ENCODE data around the gene ATP13A2. TPM values are rescaled to one million over a fixed set of nuclear protein-coding genes. Genes with fewer than 3 reads are reported as not detected.
A peak's percentile ranks its signal among the peaks of the same experiment; 100 is the strongest.

Gene ATP13A2
- polyA plus RNA-seq, 1 of the 3 experiments (the other 2 are of a cell fraction): 29.3 TPM

DNA sequence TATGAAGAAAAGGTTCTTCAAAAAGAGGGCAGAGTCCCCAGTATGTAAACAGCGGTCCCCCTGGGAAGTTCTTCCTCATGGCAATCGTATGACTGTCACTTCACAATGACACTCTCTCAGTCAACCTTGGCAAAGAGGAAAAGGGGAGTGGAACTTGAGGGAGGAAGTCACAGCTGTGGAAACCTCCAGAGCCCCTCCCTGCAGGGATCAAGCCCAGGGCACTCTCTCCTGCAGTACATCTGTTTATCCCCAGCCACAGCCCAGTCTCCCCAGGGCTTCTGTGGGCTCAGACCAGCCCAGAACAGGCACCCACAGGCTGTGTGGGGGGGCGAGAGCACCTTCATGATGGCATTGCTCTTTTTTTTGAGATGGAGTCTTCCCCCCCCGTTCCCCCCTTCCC is 2.0 kb downstream of the ATP13A2 start:
- no peak overlapping the region for H3K4me2 ChIP-seq
- POLR2A ChIA-PET: interaction anchor here (0.6 to 2.3 kb wide), 2 partner anchors 31 to 40 kb away, joined by 3 to 11 read pairs; no protein-coding TSS in a partner anchor

DNA sequence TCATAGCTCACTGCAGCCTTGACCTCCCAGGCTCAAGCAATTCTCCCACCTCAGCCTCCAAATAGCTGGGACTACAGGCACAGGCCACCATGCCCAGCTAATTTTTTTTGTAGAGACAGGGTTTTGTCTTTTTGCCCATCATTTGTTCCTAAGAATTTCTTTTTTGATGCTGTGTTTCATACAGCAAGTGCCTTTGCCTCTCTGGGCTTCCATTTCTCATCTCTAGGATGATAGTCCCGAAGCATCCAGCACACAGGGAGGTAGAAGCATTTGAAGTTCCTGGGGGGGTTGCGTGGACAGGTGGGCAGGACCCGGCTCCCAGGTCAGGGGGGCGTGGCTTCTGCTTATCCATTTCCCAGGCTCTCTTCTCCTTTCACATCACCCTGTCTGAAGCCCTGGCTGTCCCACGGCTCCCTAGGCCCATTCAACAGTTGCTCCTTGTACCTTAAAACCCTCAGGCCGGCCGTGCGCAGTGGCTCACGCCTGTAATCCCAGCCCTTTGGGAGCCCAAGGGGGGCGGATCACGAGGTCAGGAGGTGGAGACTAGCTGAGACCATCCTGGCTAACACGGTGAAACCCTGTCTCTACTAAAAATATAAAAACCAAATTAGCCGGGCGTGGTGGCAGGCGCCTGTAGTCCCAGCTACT is 3.4 kb downstream of the ATP13A2 start:
- Histone ChIP-seq H3K27me3 (ENCODE audit: insufficient read depth) (no peaks in the 10 kb centered on the region), H4K20me1 (ENCODE audit: insufficient read depth) (peaks cover 31% of the 10 kb centered on the region), H3K4me2 (no peak overlapping the region), H3K4me1 (ENCODE audit: control insufficient read depth in 1 of 2, insufficient read depth in 2 of 2, low read depth in 1 of 2, low read length in 1 of 2) (peaks cover 15 to 22% of the 10 kb centered on the region in 2 experiments; a peak in 2 of 4 replicates), H3K9me2 (no peaks in the 10 kb centered on the region), H3K4me3 (ENCODE audit: low read depth in 2 of 2, low read length in 1 of 2) (no peak overlapping the region), H3K9me3 (no peaks in the 10 kb centered on the region), H3F3A (replicated peaks; ENCODE audit: insufficient read depth) (peaks cover 16% of the 10 kb centered on the region), H3K9ac (no peak overlapping the region), H3K27ac (ENCODE audit: low read depth in 2 of 2, low read length in 1 of 2) (no peak overlapping the region), H3K79me2 (ENCODE audit: insufficient read depth) (peaks cover 24% of the 10 kb centered on the region), H3K36me3 (replicated peaks in 1 of 2; ENCODE audit: control insufficient read depth in 1 of 2, insufficient read depth in 2 of 2, low read length in 1 of 2) (peaks cover 3 to 8% of the 10 kb centered on the region in 2 experiments), H2AFZ (ENCODE audit: low read depth) (no peak overlapping the region)
- POLR2A ChIA-PET: no interaction called here
- 94% methylated on average over 15 of the region's 15 CpGs for WGBS (ENCODE audit: low lambda C conversion rate)
- DNase-seq: peak; percentile 12
- CTCF ChIA-PET: interaction anchor here (1.1 to 2.2 kb wide), 3 partner anchors 21 to 93 kb away, joined by 3 to 9 read pairs (median 3); no protein-coding TSS in a partner anchor
- TF ChIP-seq, protein P1, sequence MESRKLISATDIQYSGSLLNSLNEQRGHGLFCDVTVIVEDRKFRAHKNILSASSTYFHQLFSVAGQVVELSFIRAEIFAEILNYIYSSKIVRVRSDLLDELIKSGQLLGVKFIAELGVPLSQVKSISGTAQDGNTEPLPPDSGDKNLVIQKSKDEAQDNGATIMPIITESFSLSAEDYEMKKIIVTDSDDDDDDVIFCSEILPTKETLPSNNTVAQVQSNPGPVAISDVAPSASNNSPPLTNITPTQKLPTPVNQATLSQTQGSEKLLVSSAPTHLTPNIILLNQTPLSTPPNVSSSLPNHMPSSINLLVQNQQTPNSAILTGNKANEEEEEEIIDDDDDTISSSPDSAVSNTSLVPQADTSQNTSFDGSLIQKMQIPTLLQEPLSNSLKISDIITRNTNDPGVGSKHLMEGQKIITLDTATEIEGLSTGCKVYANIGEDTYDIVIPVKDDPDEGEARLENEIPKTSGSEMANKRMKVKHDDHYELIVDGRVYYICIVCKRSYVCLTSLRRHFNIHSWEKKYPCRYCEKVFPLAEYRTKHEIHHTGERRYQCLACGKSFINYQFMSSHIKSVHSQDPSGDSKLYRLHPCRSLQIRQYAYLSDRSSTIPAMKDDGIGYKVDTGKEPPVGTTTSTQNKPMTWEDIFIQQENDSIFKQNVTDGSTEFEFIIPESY (IDR thresholded peaks at IDR 0.05; ENCODE audit: borderline replicate concordance, low read depth): no peak
- TF ChIP-seq, protein P2, sequence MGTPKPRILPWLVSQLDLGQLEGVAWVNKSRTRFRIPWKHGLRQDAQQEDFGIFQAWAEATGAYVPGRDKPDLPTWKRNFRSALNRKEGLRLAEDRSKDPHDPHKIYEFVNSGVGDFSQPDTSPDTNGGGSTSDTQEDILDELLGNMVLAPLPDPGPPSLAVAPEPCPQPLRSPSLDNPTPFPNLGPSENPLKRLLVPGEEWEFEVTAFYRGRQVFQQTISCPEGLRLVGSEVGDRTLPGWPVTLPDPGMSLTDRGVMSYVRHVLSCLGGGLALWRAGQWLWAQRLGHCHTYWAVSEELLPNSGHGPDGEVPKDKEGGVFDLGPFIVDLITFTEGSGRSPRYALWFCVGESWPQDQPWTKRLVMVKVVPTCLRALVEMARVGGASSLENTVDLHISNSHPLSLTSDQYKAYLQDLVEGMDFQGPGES (IDR thresholded peaks at IDR 0.05; ENCODE audit: low read depth, low read length): no peak
- no peak for TF ChIP-seq FOSL2 (IDR thresholded peaks at IDR 0.05; ENCODE audit: borderline replicate concordance, low read depth)
- TF ChIP-seq, protein P3, sequence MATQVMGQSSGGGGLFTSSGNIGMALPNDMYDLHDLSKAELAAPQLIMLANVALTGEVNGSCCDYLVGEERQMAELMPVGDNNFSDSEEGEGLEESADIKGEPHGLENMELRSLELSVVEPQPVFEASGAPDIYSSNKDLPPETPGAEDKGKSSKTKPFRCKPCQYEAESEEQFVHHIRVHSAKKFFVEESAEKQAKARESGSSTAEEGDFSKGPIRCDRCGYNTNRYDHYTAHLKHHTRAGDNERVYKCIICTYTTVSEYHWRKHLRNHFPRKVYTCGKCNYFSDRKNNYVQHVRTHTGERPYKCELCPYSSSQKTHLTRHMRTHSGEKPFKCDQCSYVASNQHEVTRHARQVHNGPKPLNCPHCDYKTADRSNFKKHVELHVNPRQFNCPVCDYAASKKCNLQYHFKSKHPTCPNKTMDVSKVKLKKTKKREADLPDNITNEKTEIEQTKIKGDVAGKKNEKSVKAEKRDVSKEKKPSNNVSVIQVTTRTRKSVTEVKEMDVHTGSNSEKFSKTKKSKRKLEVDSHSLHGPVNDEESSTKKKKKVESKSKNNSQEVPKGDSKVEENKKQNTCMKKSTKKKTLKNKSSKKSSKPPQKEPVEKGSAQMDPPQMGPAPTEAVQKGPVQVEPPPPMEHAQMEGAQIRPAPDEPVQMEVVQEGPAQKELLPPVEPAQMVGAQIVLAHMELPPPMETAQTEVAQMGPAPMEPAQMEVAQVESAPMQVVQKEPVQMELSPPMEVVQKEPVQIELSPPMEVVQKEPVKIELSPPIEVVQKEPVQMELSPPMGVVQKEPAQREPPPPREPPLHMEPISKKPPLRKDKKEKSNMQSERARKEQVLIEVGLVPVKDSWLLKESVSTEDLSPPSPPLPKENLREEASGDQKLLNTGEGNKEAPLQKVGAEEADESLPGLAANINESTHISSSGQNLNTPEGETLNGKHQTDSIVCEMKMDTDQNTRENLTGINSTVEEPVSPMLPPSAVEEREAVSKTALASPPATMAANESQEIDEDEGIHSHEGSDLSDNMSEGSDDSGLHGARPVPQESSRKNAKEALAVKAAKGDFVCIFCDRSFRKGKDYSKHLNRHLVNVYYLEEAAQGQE (IDR thresholded peaks at IDR 0.05; ENCODE audit: low read depth, low read length): no peak
- no peak for TF ChIP-seq GATA2 (CRISPR knock-in tag; IDR thresholded peaks at IDR 0.05)

More for the DNA sequence above, 2.0 kb downstream of the ATP13A2 start:
- CTCF ChIA-PET: interaction anchor here (1.0 to 1.7 kb wide), 3 partner anchors 17 to 49 kb away, joined by 3 to 7 read pairs (median 3); partner anchors contain the start of gene MFAP2
- TF ChIP-seq RCOR1 (IDR thresholded peaks at IDR 0.05; ENCODE audit: low read length): no peak
- Histone ChIP-seq H3K27me3 (ENCODE audit: insufficient read depth) (no peaks in the 10 kb centered on the region), H3K36me3 (replicated peaks in 1 of 2; ENCODE audit: control insufficient read depth in 1 of 2, insufficient read depth in 2 of 2, low read length in 1 of 2) (peaks cover under 1 to 6% of the 10 kb centered on the region in 2 experiments), H3K4me3 (ENCODE audit: low read depth in 2 of 2, low read length in 1 of 2) (no peak overlapping the region), H3F3A (replicated peaks; ENCODE audit: insufficient read depth) (peaks cover 5% of the 10 kb centered on the region), H3K4me1 (ENCODE audit: control insufficient read depth in 1 of 2, insufficient read depth in 2 of 2, low read depth in 1 of 2, low read length in 1 of 2) (peaks cover 12 to 22% of the 10 kb centered on the region in 2 experiments; a peak in 2 of 4 replicates), H3K27ac (ENCODE audit: low read depth in 2 of 2, low read length in 1 of 2) (no peak overlapping the region), H3K9me2 (no peaks in the 10 kb centered on the region), H3K79me2 (ENCODE audit: insufficient read depth) (peaks cover 24% of the 10 kb centered on the region), H3K9ac (no peak overlapping the region), H4K20me1 (ENCODE audit: insufficient read depth) (peaks cover 20% of the 10 kb centered on the region), H2AFZ (ENCODE audit: low read depth) (no peak overlapping the region), H3K9me3 (no peaks in the 10 kb centered on the region)
- DNase-seq: peak; percentile 36
- 93% methylated on average over 4 of the region's 4 CpGs for WGBS (ENCODE audit: low lambda C conversion rate)
